AG20443 (cell line): ENCODE data around the gene NPDC1.

Experiments
- DNase-seq: peaks from one replicate; pipeline ENCODE4 v3.0.0; 2012; ENCODE audit warnings: low spot score, mixed read lengths

NPDC1 gene

DNA sequence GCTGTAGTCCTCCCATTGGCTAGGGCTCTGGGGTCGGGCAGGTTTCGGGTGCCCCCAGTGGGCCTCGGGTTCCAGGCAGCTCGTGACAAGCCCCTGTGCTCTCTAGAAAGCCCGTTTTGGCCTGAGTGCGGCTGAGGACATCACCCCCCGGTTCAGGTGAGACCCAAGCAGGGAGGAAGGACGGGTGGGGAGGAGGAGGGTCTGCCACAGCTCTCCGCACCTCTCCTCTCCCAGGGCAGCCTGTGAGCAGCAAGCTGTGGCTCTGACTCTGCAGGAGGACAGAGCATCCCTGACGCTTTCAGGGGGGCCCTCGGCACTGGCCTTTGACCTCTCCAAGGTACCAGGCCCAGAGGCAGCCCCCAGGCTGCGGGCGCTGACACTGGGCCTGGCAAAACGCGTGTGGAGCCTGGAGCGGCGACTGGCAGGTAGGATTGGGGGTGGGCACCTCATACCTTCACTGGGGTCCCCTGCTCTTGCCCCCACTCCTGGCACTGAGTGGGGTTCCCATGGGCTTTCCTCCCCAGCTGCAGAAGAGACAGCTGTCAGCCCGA, 53.1 kb downstream of the NPDC1 start:
- DNase-seq: no peak

DNA sequence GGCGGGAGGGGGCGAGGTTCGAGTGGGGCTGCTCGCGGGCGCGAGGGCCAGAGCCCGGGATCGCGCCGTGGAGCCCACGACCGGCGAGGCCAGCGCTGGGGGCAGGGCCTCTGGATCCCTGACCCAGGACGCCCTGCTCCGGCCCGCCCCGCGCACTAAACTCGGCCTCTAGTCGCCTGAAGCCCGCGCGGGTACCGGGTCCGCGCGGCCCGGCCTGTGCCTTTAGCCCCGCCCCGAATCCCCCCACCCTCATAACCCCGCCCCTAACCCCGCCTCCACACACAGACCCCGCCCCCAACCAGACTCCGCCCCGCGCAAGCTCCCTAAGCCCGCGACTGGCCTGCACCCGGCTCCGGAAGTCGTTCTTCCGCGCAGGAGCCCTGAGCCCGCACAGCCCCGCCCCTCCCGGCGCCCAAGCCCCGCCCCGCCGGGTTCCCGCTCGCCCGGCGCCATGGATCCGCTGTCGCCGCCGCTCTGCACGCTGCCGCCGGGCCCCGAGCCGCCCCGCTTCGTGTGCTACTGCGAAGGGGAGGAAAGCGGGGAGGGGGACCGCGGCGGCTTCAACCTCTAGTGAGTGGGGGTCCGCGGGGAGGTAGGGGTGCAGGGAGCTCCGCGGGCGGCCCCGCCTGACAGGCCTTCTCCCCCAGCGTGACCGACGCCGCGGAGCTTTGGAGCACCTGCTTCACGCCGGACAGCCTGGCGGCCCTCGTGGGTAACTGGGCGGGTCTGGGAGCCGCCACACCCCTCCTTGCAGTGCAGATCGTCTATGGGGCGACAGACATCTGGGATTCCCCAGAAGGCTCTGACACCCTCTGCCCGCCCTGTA, 53.8 kb downstream of the NPDC1 start, which contains the start of gene PAXX:
PAXX (plus strand) TSS at position 430 of the 826 bp plus-strand sequence; CDS start at position 452, 22 bp downstream.
- DNase-seq: peak; percentile 98

DNA sequence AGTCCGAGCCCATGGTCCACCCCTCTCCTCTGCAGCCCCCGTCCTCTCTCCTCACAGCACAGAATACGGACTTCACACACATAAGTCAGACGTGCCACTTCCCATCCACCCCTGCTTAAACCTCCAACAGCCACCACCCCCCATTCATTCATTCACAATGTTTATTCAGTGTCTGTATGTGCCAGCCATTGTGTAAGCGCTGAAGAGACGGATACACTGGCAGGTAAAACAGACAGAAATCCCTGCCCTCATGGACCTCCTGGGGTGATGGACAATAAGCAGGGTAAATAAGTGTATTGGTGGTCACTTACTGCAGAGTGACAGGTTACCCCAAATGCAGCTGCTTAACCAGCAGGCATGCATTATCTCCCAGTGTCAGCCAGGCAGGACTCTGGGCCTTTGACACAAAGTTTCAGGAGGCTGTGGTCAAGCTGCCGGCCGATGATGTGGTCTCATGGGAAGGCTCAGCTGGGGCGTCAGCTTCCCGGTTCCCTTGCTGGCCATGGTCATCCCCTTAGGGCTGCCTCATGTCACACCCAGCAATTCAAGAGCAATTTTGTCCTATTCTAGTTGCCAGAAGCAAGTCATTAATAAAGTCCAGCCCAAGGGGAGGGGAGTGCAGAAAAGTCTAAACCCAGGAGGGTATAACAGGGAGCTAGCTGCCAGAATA, 55.6 kb downstream of the NPDC1 start:
- DNase-seq: no peak
